GM12873 (cell line): ENCODE measurements around the gene C19orf85.
A peak's percentile ranks its signal among the peaks of the same experiment; 100 is the strongest.

Experiments
- CTCF ChIP-seq: IDR thresholded peaks from 2 replicates; pipeline ENCODE4 v1.5.1; 2012; ENCODE audit warnings: low read depth, mild to moderate bottlenecking, moderate library complexity, low read length, control low read depth; ENCODE audit not compliant: insufficient read depth; ENCODE audit errors: missing control alignments

C19orf85 gene

GRCh38 chr19:55471266-55471665 lies 6.7 kb upstream of the C19orf85 start:
- TF ChIP-seq CTCF, result no peak

GRCh38 chr19:55468054-55468393 lies 3.5 kb upstream of the C19orf85 start:
- no peak for TF ChIP-seq CTCF

- peak; percentile 87 for TF ChIP-seq CTCF
These were observed 2.9 kb upstream of the C19orf85 start for GRCh38 chr19:55467236-55468053.

GRCh38 chr19:55466241-55466614 lies 1.7 kb upstream of the C19orf85 start:
- TF ChIP-seq CTCF, result no peak

- no peak for TF ChIP-seq CTCF
These were observed 1.1 kb upstream of the C19orf85 start for GRCh38 chr19:55465460-55466240.

GRCh38 chr19:55464039-55464661 lies 401 bp downstream of the C19orf85 start:
- TF ChIP-seq CTCF, result no peak

GRCh38 chr19:55463583-55464031 lies 944 bp downstream of the C19orf85 start:
- no peak for TF ChIP-seq CTCF
